Hematopoietic multipotent progenitor cell treated with erythropoietin and hydrocortisone succinate and interleukin-3 and kit ligand, for 15 days (in vitro differentiated cells): Measurements from ENCODE around the gene CABS1.

Experiments
- DNase-seq: peaks from one replicate; pipeline ENCODE4 v3.0.0-alpha.2; 2015; ENCODE audit warnings: low spot score

The CABS1 gene

DNA sequence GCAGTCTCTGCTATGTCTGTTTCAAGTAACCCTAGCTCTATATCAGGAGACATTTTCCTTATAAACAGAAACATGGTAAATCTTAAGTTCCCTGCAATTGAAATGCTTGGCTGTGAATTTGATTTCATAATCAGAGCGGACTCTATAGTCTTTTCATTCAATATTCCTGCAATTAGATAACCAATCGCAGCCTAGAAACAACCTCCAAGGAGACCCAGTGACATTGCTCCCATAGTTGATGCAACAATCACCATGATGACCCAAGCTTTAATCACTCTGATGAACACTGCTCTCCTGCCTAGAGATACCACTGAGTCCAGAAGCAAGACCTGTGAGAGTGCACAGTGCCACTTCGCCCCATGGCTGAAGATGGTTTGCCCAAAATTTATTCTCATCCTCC lies at the start of gene CABS1:
Gene CABS1 (plus strand): TSS at position 301 of the 400 bp plus-strand sequence. CDS start 59 bp downstream, at position 360.
- DNase-seq: no peak

DNA sequence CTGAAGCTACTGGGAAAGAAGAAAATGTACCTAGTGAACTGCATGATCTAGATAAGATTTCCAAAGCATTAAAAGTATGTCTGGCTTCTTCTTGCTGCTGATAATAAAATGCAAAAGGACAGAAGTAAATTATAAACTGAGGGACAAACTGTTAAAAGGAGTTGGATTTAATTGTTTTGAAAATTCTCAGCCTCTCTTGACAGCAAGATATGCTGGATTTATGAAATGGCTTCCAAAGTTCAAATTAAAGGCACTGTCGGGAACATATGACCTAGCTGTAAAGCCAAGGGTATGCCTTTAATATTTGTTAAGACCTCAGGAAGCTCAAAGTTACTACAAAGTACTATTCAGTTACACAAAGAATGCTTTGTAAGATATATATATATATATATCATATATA lies 46.1 kb upstream of the CABS1 start:
- DNase-seq: no peak

DNA sequence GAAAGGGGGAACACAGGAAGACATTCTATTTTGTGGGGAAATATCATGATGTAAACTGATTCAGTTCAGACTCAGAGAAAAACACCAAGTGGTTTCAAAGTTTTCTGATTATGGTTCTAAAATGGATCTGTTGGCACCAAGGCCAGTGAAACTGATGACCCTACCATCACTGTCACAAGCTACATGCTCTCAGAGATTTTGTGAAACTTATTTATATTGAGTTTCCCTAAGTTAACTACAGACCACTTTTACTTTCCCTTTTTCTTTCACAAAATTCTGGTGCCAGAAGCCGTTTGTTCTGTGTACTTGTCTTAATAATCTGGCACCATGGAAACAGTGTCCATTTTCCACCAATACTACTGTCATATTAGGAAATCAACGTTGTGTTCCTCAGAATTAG lies 43.4 kb upstream of the CABS1 start:
- no peak for DNase-seq

DNA sequence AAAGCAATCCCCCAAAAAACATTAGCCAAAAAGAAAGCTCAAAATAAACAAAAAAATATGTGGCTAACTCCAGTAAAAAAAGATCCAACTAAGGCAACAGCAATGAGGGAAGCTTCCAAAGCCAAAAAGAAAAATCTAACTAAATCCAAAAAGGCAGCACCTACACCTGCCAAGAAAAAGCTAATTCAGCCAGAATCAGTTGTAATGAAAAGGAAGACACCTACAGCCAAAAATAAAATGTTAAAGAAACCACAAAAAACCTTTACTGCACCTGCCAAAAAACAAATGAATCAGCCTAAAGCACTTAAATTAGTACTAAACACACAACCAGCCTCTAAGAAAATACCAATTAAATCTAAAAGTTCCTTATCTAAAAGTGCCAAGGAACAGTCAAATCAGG lies 37.2 kb upstream of the CABS1 start:
- DNase-seq: no peak

DNA sequence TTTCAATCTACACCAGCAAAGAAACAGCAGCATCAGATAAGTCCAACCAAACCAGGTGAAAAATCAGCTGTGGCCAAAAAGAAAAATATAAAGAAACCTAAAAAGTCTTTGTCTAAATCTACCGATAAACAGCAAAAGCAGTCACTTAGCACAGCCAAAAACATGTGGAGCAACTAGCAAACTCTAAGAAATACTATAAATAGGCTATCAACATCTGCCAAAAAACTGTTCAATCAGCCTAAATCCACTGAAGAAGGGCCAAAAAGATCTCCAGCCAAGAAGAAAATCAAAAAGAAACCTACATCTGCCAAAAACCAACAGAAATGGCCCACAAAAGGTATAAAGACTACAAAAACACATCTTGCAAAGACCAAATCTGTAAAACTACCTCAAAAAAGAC lies 36.7 kb upstream of the CABS1 start:
- no peak for DNase-seq

DNA sequence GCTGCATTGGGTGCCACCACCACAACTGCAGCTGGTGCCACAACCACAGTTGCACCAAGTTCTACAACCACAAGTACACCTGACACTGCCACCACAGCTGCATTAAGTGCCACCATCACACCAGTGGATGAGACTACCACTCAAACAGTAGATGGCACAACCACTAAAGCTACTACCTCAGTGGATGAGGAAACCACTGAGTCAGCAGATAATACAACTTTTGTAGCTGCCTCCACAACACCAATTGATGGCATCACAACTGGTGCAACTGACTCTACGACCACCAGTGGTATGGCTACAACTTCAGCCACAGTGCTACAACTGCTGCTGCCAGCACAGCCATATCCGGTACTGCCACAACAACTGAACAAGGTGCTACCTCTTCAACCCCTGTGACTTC lies 35.1 kb upstream of the CABS1 start:
- DNase-seq: no peak

DNA sequence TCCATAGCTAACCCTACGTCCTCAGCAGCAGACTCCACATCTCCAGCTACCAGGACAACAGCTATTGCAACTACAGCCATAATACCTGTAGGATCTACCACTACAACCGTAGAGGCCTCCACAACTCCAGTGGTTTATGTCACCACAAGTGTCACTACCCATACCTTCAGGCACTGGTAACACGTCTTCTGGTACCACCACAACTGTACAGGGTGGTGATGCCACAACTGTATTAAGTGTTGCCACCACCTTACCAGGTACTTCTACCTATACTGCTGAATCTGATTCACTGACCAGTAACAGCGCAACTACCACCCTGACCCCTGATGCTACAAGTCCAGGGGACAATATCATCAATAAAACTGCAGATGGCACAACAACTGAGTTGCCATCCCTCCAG lies 34.6 kb upstream of the CABS1 start:
- no peak for DNase-seq

DNA sequence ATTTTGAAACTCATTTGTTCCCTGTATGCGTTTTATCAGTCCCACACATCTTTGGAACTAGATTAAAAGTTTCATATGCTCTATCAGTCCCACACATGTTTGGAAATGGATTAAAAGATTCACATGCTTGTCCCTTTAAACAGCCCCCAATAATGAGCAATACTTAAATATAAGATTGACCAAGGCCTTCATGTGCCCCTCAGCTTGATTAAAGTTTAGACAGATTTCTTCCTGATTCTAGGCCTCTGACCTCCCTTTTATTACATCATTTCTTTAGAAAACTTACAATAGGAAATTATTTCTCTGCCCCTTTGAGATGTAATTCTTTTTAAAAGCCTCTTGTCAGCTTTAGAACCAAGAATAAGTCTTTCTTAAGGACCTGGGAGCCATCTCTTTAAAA lies 31.7 kb upstream of the CABS1 start:
- DNase-seq: no peak

DNA sequence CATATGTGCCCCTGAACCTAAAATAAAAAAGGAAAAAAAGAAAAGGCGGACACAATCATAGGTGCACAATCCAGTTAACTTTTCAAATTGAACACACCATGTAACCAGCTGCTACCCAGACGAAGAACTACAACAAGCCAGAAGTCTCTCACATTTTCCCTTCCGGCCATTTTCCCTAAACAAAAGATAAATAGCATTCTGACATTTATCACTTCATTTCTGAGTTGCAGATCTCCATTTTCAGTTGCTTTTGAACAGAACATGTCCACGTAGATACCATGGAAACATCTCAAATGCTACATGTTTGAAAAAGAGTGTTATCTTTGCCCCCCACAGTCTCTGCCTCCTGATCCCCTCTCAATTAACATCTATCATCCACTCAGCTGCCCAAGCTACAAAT lies 29.2 kb upstream of the CABS1 start:
- no peak for DNase-seq

DNA sequence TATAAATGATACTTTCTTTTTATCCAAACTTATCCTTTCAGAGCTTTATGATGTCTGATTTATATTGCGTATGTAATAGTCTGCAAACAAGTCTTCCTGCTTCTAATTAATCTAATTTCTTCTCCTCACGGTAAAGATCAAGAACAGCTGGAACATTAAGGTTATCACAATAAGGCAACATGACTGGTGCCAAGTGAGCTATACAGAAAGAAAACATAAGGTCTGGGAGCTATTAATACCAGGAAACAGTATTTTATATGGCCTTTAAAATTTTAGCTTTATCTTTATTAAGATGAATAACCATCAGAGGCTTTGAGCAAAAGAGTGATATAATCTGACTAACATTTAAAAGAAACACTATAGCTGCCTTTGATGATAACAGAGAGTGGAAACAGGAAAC lies 28.7 kb upstream of the CABS1 start:
- no peak for DNase-seq

DNA sequence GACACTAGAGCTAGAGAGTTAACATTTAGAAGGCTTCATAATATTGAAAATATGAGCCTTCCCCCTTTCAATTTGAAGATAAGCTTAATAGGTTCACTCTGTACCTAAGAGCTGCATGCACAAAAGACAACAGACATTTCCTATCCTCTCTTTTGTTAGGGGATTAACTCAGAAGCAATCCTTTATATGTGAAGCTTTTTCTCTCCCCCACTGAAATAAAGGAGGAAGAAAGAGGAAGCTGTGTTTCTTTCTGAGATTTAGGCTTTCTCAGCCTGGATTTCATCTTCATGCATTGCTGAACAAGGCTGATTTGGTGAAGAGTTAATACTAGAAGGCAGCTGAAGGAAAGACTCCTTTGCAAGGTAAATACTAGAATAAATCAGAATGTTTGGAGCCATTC lies 21.0 kb upstream of the CABS1 start:
- DNase-seq: no peak

DNA sequence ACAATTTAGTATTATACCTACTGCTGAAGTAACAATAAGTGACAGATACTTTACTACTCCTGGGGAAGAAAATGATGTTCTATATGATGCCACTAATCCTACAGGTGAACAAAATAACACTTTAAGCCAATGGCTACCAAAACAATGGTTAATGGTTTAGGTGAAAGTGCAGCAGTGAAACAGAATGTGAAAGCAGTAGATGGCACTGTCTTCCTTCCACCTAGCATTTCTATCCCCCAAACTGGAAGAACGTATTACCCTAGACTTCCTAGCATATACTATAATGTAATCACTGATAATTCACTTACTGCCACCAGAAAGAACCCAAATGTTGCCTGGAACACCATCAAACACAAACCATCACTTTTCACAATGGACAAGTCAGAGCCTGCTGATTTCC lies 18.9 kb upstream of the CABS1 start:
- DNase-seq: no peak

DNA sequence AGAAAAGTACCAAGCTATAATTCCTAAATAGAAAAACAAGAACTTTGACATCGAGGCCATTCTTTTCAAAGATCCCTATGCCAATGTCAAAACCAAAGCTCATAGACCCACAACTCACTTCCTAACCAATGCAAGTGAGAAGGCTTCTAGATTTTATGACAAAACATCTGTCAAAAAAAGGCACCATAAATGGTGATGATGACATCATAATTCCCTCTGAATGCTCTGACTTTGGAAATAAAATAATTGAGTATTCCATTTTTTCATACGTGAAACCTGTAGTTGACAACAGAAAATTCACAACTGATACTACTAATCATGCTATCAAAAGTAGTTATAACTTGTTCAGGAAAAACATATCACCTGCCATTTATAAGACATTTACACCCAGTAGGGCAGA lies 8.7 kb upstream of the CABS1 start:
- DNase-seq: no peak

DNA sequence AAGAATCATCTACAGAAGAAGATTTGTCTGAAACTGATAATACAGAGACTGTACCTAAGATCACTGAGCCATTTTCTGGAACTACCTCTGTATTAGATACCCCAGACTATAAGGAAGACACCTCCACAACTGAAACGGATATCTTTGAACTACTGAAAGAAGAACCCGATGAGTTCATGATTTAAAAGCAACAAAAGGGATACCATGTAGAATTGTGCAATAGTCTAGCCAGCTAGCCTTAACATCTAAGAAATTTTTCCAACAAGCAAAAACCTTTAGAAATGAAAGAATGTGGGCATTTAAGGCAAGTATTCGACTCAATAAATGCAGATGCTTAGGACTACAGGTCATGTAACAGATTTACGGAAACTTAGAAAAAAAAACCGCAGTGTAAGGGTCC lies 1.3 kb downstream of the CABS1 start:
- no peak for DNase-seq

DNA sequence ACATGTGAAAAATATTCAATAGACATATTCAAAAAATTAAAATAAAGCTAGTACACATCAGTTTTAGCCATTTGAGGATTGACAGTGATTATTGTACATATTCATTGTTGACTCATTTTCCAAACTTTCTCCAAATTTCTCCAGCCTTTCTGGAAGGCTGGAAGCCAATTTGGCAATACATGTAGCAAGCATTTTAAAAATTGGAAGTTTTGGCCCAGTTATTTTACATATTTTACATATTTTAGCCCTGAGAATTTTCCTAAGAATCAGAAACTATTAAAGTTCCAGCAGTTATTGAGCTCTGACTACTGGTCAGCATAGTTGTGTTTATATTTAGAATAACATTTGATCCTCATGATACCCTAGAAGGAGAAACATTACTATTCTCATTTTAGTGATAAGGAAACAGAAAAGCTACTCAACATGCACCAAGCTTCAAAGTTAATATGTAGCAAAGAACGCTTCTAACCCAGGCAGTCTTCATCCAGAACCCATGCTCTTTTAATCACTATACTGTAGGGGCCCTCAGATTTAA lies 3.2 kb downstream of the CABS1 start:
- no peak for DNase-seq

DNA sequence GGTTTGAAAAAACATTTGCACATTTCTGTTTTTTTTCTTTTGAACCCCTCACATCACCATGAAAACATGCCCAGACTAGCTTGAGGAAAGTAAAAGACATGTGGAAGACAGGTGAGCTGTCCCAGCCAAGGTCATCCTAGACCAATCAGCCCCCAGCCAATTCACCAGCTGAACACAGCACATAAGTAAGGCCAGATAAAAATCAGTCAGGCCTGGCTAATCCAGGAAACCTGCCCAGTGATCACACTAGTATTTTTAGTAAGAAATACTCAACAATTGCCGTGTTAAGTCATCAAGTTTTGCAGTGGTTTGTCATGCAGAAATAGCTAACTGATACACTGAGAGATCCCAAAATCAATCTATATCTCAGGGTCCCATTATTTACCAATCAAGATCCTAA lies 21.4 kb downstream of the CABS1 start:
- DNase-seq: no peak

DNA sequence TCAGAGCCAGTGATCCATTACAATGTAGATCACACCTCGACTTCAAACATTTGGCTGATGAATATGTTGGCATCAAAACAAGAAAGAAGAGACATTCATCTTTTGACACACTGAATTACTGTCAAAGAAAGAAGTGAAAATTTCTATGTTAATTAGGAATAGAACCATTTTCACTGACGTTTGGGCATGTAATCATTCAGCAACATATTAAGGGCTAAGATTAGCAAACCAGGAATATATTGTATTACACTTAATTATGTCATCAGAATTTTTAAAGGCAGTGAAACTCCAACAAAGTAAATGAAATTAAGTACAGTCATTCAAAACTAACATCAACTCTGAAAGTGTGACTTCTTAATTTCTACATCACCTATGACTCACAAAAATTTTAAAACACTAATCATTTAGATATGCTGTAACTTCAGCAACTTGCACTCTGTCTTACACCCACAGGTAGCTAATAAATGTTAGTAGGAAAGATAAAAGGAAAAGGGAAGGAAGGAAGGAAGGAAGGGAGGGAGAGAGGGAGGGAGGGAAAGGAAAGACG lies 24.4 kb downstream of the CABS1 start:
- DNase-seq: no peak

DNA sequence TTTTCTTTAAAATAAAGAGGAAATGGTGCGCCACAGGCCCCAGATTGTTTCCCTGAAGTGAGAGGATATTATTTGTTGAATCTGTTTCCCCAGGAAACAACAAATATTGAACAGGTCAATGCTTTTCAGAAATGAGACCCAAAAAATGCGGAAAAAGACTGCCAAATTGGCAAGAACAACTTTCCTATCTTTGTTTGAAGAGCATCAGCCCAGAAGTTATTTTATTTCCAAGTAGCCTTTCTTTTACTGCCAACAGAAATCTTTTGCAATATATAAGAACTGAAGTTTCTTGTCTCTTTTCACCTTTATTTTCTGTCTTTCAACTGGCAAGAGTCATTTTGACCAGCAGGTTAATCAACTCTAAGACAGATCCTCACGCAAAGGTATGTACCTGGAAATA lies 25.7 kb downstream of the CABS1 start, which contains the start of gene SMR3A:
Gene SMR3A (plus strand): TSS at position 301 of the 400 bp plus-strand sequence. CDS start 1,356 bp downstream, outside the sequence.
- no peak for DNase-seq

DNA sequence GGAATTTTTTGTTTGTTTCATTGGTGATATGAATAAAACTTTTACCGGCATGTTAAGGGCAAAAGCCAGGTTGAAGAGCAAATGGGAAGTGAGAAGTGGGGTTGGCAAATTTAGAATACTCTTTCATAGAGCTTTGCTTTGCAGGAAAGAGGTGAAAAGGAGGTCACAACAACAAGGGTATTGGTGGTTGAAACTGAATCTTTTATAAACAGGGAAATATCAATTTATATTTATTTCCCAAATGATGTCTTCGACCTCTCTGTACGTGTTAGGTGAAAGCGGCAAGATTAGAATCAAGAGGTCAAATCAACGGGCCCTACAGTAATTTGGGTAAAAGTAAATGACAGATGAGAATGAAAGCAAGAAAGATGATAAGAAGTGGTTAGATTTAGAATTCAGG lies 29.2 kb downstream of the CABS1 start:
- DNase-seq: no peak

DNA sequence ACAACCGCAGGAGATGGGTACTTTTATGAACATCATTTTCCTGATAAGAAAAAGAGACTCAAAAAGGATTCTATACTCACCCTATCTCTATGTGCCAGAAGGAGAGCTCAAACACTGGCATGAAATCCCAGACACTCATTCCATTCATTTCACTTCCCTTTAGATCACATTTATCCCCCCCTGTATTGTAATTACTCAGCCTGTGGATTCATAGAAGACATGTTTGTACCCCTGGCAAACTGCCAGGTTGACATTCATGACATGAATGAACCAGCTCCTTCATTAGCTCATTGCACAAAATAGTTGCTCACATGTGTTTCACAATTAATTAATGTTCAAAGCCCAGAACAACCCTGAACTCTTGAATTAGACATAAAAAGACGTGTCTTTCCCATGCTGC lies 30.7 kb downstream of the CABS1 start:
- no peak for DNase-seq

DNA sequence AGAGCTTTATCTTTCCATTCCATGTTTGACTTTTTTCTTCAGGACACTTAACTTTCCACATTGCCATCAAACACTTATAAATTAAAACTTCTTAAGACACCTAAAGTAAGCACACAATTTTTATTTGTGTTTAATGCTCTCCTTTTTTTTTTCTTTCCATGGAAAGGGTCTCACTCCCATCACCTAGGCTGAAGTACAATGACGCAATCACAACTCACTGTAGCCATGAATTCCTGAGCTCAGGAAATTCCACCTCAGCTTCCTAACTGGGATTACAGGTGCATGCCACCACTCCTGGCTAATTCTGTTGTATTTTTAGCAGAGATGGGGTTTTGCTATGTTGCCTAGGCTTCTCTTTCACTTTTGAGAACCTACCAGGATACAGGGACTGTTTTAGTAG lies 33.0 kb downstream of the CABS1 start:
- no peak for DNase-seq

DNA sequence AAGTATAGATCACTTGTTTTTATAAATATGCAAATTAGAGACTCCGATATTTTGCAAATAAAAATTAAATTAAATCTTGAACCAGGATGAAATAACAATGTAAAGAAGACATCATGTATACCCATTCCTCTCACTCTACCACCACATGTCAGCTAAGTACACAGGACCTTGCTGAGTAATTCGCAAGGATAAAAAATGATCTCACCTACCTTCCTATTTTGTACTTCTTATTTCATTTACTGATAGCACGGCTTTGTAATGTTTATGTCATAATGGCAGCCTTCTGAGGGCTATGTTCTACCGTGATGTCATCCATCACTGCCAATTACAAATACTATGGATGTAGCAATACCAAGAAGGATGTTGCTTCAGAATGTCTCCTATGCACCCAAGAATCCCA lies 37.2 kb downstream of the CABS1 start:
- DNase-seq: no peak

DNA sequence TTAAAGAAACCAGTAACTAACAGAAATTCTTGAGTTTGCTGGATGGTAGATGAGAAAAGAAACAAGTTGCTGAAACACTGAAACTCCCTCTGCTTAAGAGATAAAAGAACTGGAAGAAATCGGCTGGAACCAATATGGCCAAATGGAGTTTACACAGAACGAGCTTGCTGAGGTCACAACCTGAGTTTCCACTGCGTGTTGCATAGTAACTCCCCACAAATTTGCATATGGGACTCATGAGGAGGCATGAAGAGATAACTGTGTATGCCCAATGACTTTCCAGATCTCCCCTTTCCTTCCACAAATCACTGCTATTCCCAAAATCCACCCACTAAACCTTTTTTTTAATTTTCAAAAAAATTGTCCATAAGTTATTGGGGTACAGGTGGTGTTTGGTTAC lies 38.0 kb downstream of the CABS1 start:
- no peak for DNase-seq

DNA sequence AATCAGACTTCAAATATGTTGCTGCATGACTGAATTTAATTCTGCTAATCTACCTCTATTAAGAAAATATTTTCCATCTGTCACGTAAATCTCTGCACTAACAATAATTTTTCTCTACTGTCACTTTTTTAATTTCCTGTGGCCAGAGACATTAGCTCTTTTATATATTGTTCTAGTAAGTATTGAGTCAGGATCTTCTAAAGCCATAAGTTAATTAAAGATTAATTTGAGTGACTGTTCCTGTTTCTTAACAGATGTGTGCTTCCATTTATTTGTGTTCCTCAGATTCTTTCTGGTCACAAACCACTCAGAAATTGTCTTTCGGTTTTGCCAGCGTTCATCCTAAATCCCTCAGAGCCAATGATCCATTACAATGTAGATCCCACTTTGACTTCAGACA lies 45.8 kb downstream of the CABS1 start:
- DNase-seq: no peak
